ENCODE data around the gene ZNF808.
"Not testable (repeated sequence)": the region's sequence is repeated elsewhere in the genome, so short reads cannot be mapped to it uniquely, and the experiment has no call there.

ZNF808 gene

GRCh38 chr19:52498571-52498970 lies 28.9 kb upstream of the ZNF808 start:
- POLR2A ChIA-PET (ENCODE audit: low non-redundant PET), result no interaction called here
- CTCF ChIA-PET, result no interaction called here
- DNase-seq (ENCODE audit: low spot score), result no peak
- no peak for TF ChIP-seq CTCF (conservative IDR thresholded peaks at IDR 0.05; ENCODE audit: low read depth)
- no peak overlapping the region for H3K27ac ChIP-seq

- CTCF ChIA-PET, result interaction anchor here (0.6 kb wide), 1 partner anchor 662 kb away, joined by 3 read pairs; no protein-coding TSS in a partner anchor
- not testable (repeated sequence) for H3K27ac ChIP-seq
These were observed 27.0 kb upstream of the ZNF808 start for GRCh38 chr19:52500474-52500873.

GRCh38 chr19:52500991-52501390 lies 26.5 kb upstream of the ZNF808 start:
- POLR2A ChIA-PET (ENCODE audit: low non-redundant PET); DNase-seq (ENCODE audit: low spot score); CTCF ChIA-PET; H3K27ac ChIP-seq: not testable (repeated sequence)

More at GRCh38 chr19:52500474-52500873, 27.0 kb upstream of the ZNF808 start:
- POLR2A ChIA-PET (ENCODE audit: low non-redundant PET); DNase-seq (ENCODE audit: low spot score): not testable (repeated sequence)

- no peak for TF ChIP-seq CTCF (conservative IDR thresholded peaks at IDR 0.05; ENCODE audit: low read depth)
- POLR2A ChIA-PET (ENCODE audit: low non-redundant PET), result no interaction called here
- DNase-seq (ENCODE audit: low spot score), result no peak
- no peak overlapping the region for H3K27ac ChIP-seq
- CTCF ChIA-PET, result no interaction called here
These were observed 20.2 kb upstream of the ZNF808 start for GRCh38 chr19:52507266-52507665.

GRCh38 chr19:52516191-52516590 lies 11.3 kb upstream of the ZNF808 start:
- ChIA-PET CTCF (no interaction called here), POLR2A (ENCODE audit: low non-redundant PET) (interaction anchor here (0.5 to 0.7 kb wide), 2 partner anchors 233 to 607 kb away, joined by 3 read pairs; no protein-coding TSS in a partner anchor)
- DNase-seq (ENCODE audit: low spot score), result no peak
- H3K27ac ChIP-seq, result no peak overlapping the region
- TF ChIP-seq CTCF (conservative IDR thresholded peaks at IDR 0.05; ENCODE audit: low read depth), result no peak

- no peak for TF ChIP-seq CTCF (conservative IDR thresholded peaks at IDR 0.05; ENCODE audit: low read depth)
- ChIA-PET POLR2A (ENCODE audit: low non-redundant PET) (no interaction called here), CTCF (no interaction called here)
- no peak for DNase-seq (ENCODE audit: low spot score)
- no peak overlapping the region for H3K27ac ChIP-seq
These were observed 8.8 kb upstream of the ZNF808 start for GRCh38 chr19:52518646-52519045.

GRCh38 chr19:52519175-52519574 lies 8.3 kb upstream of the ZNF808 start:
- H3K27ac ChIP-seq; CTCF ChIA-PET; POLR2A ChIA-PET (ENCODE audit: low non-redundant PET); DNase-seq (ENCODE audit: low spot score): not testable (repeated sequence)

- no peak overlapping the region for H3K27ac ChIP-seq
- DNase-seq (ENCODE audit: low spot score), result no peak
- ChIA-PET CTCF (no interaction called here), POLR2A (ENCODE audit: low non-redundant PET) (no interaction called here)
- no peak for TF ChIP-seq CTCF (conservative IDR thresholded peaks at IDR 0.05; ENCODE audit: low read depth)
These were observed 7.5 kb upstream of the ZNF808 start for GRCh38 chr19:52520013-52520412.
